A549 treated with DMSO at 1 μM for 4 hours (cell line): Measurements from ENCODE around the gene KATNIP. TPM values are rescaled to one million over a fixed set of nuclear protein-coding genes. Genes with fewer than 3 reads are reported as not detected.

Experiments
- total RNA-seq: library from RNA; stranded (reverse); fragments of 200-300 nt; extraction: Qiagen RNA extraction; gene quantifications from 5 replicates; pipeline ENCODE4 v1.2.3, GENCODE V29; 2022; ENCODE audit warnings: low read depth

The KATNIP gene
- total RNA-seq = 12.5 to 14.5 TPM (median 13.3 TPM) in 5 replicates

GRCh38 chr16:27549746-27550581 is at the start of gene KATNIP, which contains the start of gene GTF3C1:
Gene KATNIP, plus strand, starts transcription at chr16:27550144. Its CDS starts 27 bp downstream, at chr16:27550171.
Gene GTF3C1, minus strand, starts transcription at chr16:27549913. Its CDS starts 23 bp downstream, at chr16:27549890.

Other genes with a start within 250 kb of the KATNIP start
- 42.8 to 49.0 TPM (median 43.1 TPM) in 5 replicates for gene IL4R, start 236.2 kb upstream of the KATNIP start, total RNA-seq
- 0.03 to 0.22 TPM (median 0.03 TPM) in 3 of 5 replicates, not detected in the others for gene IL21R, start 148.0 kb upstream of the KATNIP start, total RNA-seq
- gene GTF3C1, start 231 bp upstream of the KATNIP start, total RNA-seq = 65.1 to 87.4 TPM (median 79.8 TPM) in 5 replicates